Endodermal cell (in vitro differentiated cells): ENCODE results near the gene TTLL11. TPM values are rescaled to one million over a fixed set of nuclear protein-coding genes. Genes with fewer than 3 reads are reported as not detected.

Experiments used
- DNase-seq: peaks from one replicate; pipeline ENCODE4 v3.0.0-alpha.2; 2017
- H3K27ac ChIP-seq: 2 replicates; pipeline ENCODE4 v1.5.1; 2013; ENCODE audit warnings: mild to moderate bottlenecking, low read depth, low read length, moderate library complexity
- H3K27me3 ChIP-seq: 2 replicates; pipeline ENCODE4 v1.6.1; 2013; ENCODE audit warnings: mild to moderate bottlenecking, low read length, moderate library complexity; ENCODE audit not compliant: insufficient read depth, control insufficient read depth, poor library complexity, severe bottlenecking
- H3K36me3 ChIP-seq: 2 replicates; pipeline ENCODE4 v1.7.0; 2013; ENCODE audit warnings: mild to moderate bottlenecking, low read length, moderate library complexity; ENCODE audit not compliant: control insufficient read depth, insufficient read depth
- H3K4me1 ChIP-seq: one replicate; pipeline ENCODE4 v1.7.0; 2013; ENCODE audit warnings: low read length; ENCODE audit not compliant: control insufficient read depth, insufficient read depth
- H3K4me3 ChIP-seq: 2 replicates; pipeline ENCODE4 v1.5.1; 2013; ENCODE audit warnings: mild to moderate bottlenecking, low read length, moderate library complexity
- H3K9ac ChIP-seq: 2 replicates; pipeline ENCODE4 v1.6.1; 2013; ENCODE audit warnings: mild to moderate bottlenecking, low read length, moderate library complexity; ENCODE audit not compliant: poor library complexity, severe bottlenecking; ENCODE audit errors: extremely low read depth
- H3K9me3 ChIP-seq: 2 replicates; pipeline ENCODE4 v1.6.1; 2013; ENCODE audit warnings: mild to moderate bottlenecking, low read length, moderate library complexity; ENCODE audit not compliant: control insufficient read depth
- H3K27ac Mint-ChIP-seq: 2 replicates; pipeline ENCODE4 v1.8.0; 2020; ENCODE audit warnings: mixed read lengths
- H3K27me3 Mint-ChIP-seq: 2 replicates; pipeline ENCODE4 v1.8.0; 2021; ENCODE audit warnings: mild to moderate bottlenecking, mixed read lengths; ENCODE audit not compliant: insufficient read depth
- H3K36me3 Mint-ChIP-seq: 2 replicates; pipeline ENCODE4 v1.8.0; 2020; ENCODE audit warnings: low read depth, mixed read lengths
- H3K4me1 Mint-ChIP-seq: 2 replicates; pipeline ENCODE4 v1.8.0; 2020; ENCODE audit warnings: mixed read lengths
- H3K4me3 Mint-ChIP-seq: 2 replicates; pipeline ENCODE4 v1.8.0; 2020; ENCODE audit warnings: mild to moderate bottlenecking, moderate library complexity, mixed read lengths
- H3K9me3 Mint-ChIP-seq: 2 replicates; pipeline ENCODE4 v1.8.0; 2020; ENCODE audit warnings: mild to moderate bottlenecking, mixed read lengths
- WGBS, 2 experiments: methylation state at CpG; one replicate each; pipeline versions ENCODE4 v1.1.5 to v1.1.7; 2013; ENCODE audit warnings: missing lambda C conversion rate in 2 of 2, mixed read lengths in 1 of 2; ENCODE audit not compliant: insufficient coverage in 1 of 2, insufficient read length in 1 of 2; 5-methylcytosine and 5-hydroxymethylcytosine counted together
- total RNA-seq, 2 donors: library from RNA; stranded (reverse); fragmentation: NEBNext Ultra II Directional in 1 of 2; extraction: Animal tissue kit (Norgen Biotek cat#: 25700) in 1 of 2; gene quantifications; 2 replicates in 1 of 2; 3 replicates in 1 of 2; pipeline ENCODE4 v1.2.1, GENCODE V29; 2021
- TF ChIP-seq, protein P1 (sequence below): fragments of 200-600 bp; sonication (generic); conservative IDR thresholded peaks from 2 replicates; pipeline ENCODE4 v1.5.0; 2021; ENCODE audit warnings: antibody characterized with exemption, mild to moderate bottlenecking

The TTLL11 gene
- total RNA-seq, 2 donors from 2014 or later, result 0.68 TPM; not detected in 1

DNA sequence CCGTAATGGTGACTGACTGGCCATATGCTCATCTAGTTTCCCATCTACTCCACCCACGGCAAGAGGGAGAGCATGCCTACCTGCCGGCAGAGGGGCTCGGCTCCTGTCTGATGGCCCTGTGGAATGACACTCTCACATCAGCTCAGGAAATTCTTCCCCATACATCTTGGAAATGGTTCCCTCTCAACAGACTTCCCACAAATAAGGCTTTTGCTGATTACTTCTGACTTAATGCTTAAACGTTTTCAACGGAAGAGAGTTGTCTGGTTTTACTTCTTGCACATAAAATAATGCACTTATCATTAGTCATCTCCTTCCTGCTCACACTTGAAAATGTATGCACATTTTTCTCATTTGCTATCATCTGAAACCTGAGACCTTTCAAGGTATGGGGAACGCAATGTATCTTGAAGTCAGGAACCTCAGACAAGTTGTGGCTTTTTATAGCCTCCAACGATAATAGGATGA lies 129.5 kb downstream of the TTLL11 start:
- Histone ChIP-seq H3K27me3 (no peaks in the 10 kb centered on the region), H3K36me3 (no peaks in the 10 kb centered on the region), H3K27ac (no peak overlapping the region), H3K9ac (no peak overlapping the region), H3K4me1 (no peaks in the 10 kb centered on the region), H3K9me3 (no peaks in the 10 kb centered on the region), H3K4me3 (no peak overlapping the region)
- no peaks in the 10 kb centered on the region for H3K36me3 Mint-ChIP-seq
- no peaks in the 10 kb centered on the region for H3K9me3 Mint-ChIP-seq
- WGBS, 2 experiments, result 83 to 84% methylated on average over 7 to 8 of the region's 8 CpGs
- TF ChIP-seq, protein P1, sequence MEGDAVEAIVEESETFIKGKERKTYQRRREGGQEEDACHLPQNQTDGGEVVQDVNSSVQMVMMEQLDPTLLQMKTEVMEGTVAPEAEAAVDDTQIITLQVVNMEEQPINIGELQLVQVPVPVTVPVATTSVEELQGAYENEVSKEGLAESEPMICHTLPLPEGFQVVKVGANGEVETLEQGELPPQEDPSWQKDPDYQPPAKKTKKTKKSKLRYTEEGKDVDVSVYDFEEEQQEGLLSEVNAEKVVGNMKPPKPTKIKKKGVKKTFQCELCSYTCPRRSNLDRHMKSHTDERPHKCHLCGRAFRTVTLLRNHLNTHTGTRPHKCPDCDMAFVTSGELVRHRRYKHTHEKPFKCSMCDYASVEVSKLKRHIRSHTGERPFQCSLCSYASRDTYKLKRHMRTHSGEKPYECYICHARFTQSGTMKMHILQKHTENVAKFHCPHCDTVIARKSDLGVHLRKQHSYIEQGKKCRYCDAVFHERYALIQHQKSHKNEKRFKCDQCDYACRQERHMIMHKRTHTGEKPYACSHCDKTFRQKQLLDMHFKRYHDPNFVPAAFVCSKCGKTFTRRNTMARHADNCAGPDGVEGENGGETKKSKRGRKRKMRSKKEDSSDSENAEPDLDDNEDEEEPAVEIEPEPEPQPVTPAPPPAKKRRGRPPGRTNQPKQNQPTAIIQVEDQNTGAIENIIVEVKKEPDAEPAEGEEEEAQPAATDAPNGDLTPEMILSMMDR, result no peak
- H3K27me3 Mint-ChIP-seq, result peaks cover 15% of the 10 kb centered on the region
- no peak overlapping the region for H3K4me3 Mint-ChIP-seq
- no peak overlapping the region for H3K27ac Mint-ChIP-seq
- DNase-seq, result no peak
- H3K4me1 Mint-ChIP-seq, result no peaks in the 10 kb centered on the region

DNA sequence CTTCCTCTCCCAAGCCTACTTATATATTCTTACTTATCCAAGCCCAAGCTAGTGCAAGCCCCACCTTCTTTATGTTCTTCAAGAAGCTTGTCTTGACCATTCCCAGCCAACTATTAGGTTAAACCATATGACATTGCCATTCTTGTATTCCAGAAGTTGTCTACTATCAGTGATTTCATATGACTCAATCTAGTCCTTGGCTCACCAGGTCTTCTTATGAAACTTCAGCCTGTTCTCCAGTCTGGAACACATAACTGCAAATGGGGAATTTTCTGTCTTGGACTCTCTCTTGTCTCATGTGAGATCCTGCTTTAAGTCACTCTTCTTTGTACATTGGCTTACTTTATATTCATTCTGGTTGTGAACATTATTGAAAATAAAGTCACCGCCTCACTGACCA lies 130.7 kb downstream of the TTLL11 start:
- Mint-ChIP-seq H3K27me3 (peaks cover 15% of the 10 kb centered on the region), H3K36me3 (no peaks in the 10 kb centered on the region), H3K4me3 (no peak overlapping the region), H3K4me1 (no peaks in the 10 kb centered on the region), H3K27ac (no peak overlapping the region), H3K9me3 (no peaks in the 10 kb centered on the region)
- Histone ChIP-seq H3K4me1 (no peaks in the 10 kb centered on the region), H3K36me3 (no peaks in the 10 kb centered on the region), H3K27me3 (no peaks in the 10 kb centered on the region), H3K9ac (no peak overlapping the region), H3K9me3 (no peaks in the 10 kb centered on the region), H3K4me3 (no peak overlapping the region), H3K27ac (no peak overlapping the region)
- WGBS, 2 experiments, result 88% methylated on average over 1 of the region's 1 CpG; no CpG with 5 or more reads in 1 of the 2 experiments
- TF ChIP-seq, protein P1, result no peak
- no peak for DNase-seq

DNA sequence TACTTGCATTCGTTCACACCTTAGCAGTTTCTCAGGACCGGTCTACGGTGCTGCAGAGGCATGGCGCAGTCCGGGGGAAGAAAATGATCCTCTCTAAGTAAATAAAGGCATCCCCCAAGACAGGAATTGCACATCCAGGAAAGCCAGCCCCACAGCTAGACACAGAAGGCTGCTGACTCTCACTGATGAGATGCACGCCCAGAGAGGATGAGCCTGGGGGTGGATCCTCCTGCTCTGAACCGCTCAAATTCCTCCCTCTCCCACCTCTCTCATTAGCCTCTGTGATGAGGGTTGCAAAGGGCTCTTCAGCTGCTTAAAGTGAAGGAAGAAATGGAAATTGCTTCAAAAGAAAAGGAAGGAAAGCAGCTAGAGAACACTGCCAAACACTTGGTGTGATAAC lies 132.4 kb downstream of the TTLL11 start:
- Histone ChIP-seq H3K9me3 (no peaks in the 10 kb centered on the region), H3K9ac (no peak overlapping the region), H3K4me3 (no peak overlapping the region), H3K27ac (no peak overlapping the region), H3K4me1 (no peaks in the 10 kb centered on the region), H3K27me3 (no peaks in the 10 kb centered on the region), H3K36me3 (no peaks in the 10 kb centered on the region)
- Mint-ChIP-seq H3K9me3 (no peaks in the 10 kb centered on the region), H3K4me3 (no peak overlapping the region), H3K4me1 (no peaks in the 10 kb centered on the region), H3K36me3 (no peaks in the 10 kb centered on the region), H3K27me3 (peaks cover 15% of the 10 kb centered on the region), H3K27ac (no peak overlapping the region)
- no peak for DNase-seq
- TF ChIP-seq, protein P1, result no peak
- 75 to 84% methylated on average over 5 to 7 of the region's 7 CpGs for WGBS, 2 experiments
